Muscle layer of duodenum (tissue), 2 donors: Measurements from ENCODE around the gene SDC1.
"Not testable (repeated sequence)": the region's sequence is repeated elsewhere in the genome, so short reads cannot be mapped to it uniquely, and the experiment has no call there.

ENCODE experiments used
- H3K27ac ChIP-seq: one replicate; pipeline ENCODE4 v1.7.0; 2013; ENCODE audit warnings: mild to moderate bottlenecking, low read length
- H3K27me3 ChIP-seq: one replicate; pipeline ENCODE4 v1.7.0; 2013; ENCODE audit warnings: low read depth, mild to moderate bottlenecking, control low read depth, low read length
- H3K36me3 ChIP-seq, 2 donors: one replicate each; pipeline ENCODE4 v1.7.0; 2013; ENCODE audit warnings: low read length in 2 of 2, control low read depth in 1 of 2, mild to moderate bottlenecking in 1 of 2; ENCODE audit not compliant: insufficient read depth in 2 of 2, control insufficient read depth in 1 of 2
- H3K4me1 ChIP-seq, 2 donors: one replicate each; pipeline ENCODE4 v1.7.0; 2013; ENCODE audit warnings: low read length in 2 of 2, mild to moderate bottlenecking in 2 of 2, control low read depth in 1 of 2, moderate library complexity in 1 of 2; ENCODE audit not compliant: insufficient read depth in 2 of 2, control insufficient read depth in 1 of 2
- H3K4me3 ChIP-seq, 2 donors: one replicate each; pipeline ENCODE4 v1.7.0; 2013; ENCODE audit warnings: low read length in 2 of 2, low read depth in 1 of 2, mild to moderate bottlenecking in 1 of 2
- H3K9me3 ChIP-seq, 2 donors: one replicate each; pipeline ENCODE4 v1.7.0; 2013; ENCODE audit warnings: low read length in 2 of 2, control low read depth in 1 of 2, mild to moderate bottlenecking in 1 of 2; ENCODE audit not compliant: control insufficient read depth in 1 of 2
- donor health status: healthy.

The SDC1 gene

DNA sequence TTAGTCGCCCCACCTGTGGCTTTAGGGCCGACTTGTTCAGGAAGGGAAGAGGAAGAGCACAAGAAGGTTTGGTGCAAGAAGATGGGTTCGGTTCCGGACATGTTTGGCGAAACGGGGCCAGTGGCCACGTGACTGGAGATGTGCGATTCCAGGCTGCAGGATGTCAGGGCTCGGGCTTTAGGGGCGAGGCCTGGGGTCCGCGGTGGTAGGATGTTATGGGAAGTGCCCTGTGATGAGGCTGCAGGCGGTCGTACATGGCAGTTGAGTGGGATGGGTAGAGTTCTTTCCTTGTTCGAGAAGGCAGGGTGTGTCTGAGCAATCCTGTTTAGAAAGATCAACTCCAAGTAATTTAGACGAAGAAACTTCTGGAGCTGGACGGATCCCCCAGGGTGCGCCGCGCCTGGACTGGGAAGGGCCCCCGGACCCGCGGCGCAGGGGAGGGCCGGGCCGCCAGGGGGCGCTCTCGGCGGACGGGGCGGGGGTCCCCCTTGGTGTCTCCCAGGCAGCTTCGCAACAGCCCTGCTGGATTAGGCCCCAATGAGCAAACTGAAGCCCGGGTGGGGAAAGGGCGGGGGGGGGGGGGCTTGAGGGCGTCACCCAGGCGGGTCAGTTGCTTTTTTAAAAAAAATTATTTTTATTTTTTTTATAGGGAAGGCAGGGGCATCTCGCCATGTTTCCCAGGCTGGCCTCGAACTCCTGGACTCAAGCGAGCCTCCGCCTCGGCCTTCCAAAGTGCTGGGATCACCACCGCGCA, 17.2 kb upstream of the SDC1 start:
- H3K27ac ChIP-seq = no peak overlapping the region
- H3K4me3 ChIP-seq = no peak overlapping the region
- peaks cover 0 to 7% of the 10 kb centered on the region in 2 donors for H3K4me1 ChIP-seq
- no peaks in the 10 kb centered on the region for H3K9me3 ChIP-seq
- no peaks in the 10 kb centered on the region for H3K27me3 ChIP-seq
- H3K36me3 ChIP-seq = peaks cover under 1 to 5% of the 10 kb centered on the region in 2 donors

DNA sequence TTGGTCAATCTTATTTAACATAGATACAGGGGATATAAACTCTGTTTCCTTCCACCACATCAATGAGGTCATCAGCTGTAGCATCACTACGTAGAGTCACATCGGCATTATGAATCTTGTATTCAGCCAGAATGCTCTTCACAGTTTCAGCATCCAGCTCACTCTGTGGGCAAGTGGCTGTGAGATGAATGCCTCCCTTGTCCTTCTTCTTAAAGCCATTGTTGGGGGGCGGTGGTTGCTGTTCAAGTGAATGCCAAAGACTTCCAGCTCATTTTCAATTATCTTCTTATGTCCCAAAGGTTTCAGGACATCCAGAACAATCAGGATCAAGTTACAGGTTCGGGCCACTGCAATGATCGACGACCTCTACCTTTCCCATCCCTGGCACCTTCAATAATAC, 15.4 kb upstream of the SDC1 start:
- not testable (repeated sequence) for H3K27ac ChIP-seq, H3K27me3 ChIP-seq, H3K9me3 ChIP-seq, H3K4me3 ChIP-seq, H3K36me3 ChIP-seq, H3K4me1 ChIP-seq

DNA sequence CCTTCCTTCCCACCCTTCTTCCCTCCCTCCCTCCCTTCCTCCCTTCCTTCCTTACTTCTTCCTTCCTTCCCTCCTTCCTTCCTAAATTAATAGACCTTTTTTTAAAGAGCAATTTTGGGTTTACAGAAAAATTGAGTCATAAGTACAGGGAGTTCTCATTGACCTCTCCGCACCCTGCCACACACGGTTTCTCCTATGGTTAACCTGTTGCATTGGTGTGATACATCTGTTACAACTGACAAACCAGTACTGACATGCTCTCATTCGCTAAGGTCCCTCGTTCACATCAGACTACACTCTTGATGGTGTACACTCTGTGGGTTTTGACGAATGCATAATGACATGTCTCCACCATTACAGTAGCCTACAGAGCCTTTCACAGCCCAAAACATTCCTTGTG, 11.6 kb upstream of the SDC1 start:
- Histone ChIP-seq H3K27ac (no peak overlapping the region), H3K4me3 (no peak overlapping the region), H3K36me3 (no peaks in the 10 kb centered on the region), H3K27me3 (no peaks in the 10 kb centered on the region), H3K4me1 (no peaks in the 10 kb centered on the region), H3K9me3 (no peaks in the 10 kb centered on the region)

DNA sequence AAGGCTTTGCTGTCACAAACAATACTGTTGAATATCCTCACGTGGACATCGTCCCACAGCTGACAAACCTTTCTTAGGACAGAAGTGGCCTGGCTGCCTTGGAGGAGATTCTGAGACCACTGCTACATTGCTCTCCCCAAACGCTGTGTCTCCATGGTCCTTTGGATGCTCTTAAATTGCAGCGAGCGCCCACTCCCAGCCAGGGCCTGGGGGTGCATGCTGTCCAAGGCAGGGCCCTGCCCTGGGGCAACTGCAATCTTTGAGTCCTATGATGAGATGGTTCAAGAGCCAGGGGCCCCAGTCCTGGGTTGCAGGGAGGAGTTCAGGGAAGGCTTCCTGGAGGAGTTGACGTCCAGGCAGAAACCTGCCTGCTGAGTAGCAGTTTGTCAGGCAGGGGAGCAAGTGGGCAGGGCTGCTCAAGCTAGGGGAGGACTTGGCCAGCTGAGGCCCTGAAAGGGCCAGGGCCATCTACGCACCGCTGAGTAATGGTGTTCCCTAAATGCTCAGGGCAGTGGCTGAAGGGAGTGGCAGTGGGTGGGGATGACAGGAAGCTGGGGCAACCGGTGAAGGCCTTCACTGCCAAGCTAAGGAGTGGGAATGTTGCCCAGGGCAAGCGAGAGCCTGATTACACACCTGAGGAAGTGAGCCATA, 10.8 kb upstream of the SDC1 start:
- no peaks in the 10 kb centered on the region for H3K4me1 ChIP-seq
- no peaks in the 10 kb centered on the region for H3K27me3 ChIP-seq
- H3K27ac ChIP-seq = no peak overlapping the region

DNA sequence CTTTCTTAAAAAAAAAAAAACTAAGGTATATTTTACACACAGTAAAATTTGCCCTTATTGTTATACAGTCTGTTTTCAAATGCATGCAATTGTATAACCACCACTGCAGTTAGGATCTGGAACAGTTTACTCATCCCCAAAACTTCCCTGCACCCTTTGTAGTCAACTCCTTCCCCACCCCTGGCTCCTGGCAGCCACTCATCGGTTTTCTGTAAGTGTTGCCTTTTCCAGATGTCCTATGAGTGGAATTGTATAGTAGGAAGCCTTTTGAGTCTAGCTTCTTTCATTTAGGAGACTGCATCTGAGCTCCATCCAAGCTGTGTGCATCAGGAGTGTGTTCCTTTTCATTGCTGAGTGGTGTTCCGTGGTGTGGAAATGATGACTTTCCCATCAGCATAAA, 9.7 kb upstream of the SDC1 start:
- H3K27me3 ChIP-seq, H3K4me1 ChIP-seq: not testable (repeated sequence)

More for the DNA sequence above, 10.8 kb upstream of the SDC1 start:
- Histone ChIP-seq H3K9me3 (no peaks in the 10 kb centered on the region), H3K36me3 (no peaks in the 10 kb centered on the region), H3K4me3 (no peak overlapping the region)

GRCh38 chr2:20232837-20233207, 7.9 kb upstream of the SDC1 start:
- H3K27ac ChIP-seq = no peak overlapping the region
- H3K36me3 ChIP-seq = no peaks in the 10 kb centered on the region
- H3K4me3 ChIP-seq = no peak overlapping the region
- H3K27me3 ChIP-seq = no peaks in the 10 kb centered on the region
- no peaks in the 10 kb centered on the region for H3K4me1 ChIP-seq
- H3K9me3 ChIP-seq = no peaks in the 10 kb centered on the region

More for the DNA sequence above, 9.7 kb upstream of the SDC1 start:
- not testable (repeated sequence) for H3K36me3 ChIP-seq, H3K4me3 ChIP-seq, H3K27ac ChIP-seq, H3K9me3 ChIP-seq

DNA sequence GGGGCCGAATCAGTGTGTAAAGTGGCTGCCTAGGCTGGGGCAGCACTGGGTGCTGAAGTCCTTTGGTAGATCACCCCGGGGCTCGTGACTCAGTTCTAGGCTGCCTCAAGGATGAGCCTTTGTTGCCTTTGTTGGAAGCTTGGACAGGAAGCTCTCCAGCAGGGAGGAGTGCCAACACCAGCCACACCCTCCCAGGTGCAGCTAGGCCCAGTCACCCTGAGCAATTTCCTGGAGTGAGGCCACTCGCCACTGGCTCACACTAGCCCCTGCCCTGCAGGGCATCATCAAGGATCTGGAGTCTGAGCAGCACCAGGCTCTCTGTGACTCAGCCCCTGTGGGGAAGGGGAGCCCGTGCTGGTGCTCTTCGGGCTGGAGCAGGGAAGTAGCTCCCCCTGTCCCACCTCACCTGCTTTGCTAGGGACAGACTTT, 6.7 kb upstream of the SDC1 start:
- Histone ChIP-seq H3K36me3 (no peaks in the 10 kb centered on the region), H3K4me3 (no peak overlapping the region), H3K27me3 (no peaks in the 10 kb centered on the region), H3K9me3 (no peaks in the 10 kb centered on the region), H3K27ac (no peak overlapping the region), H3K4me1 (no peaks in the 10 kb centered on the region)

DNA sequence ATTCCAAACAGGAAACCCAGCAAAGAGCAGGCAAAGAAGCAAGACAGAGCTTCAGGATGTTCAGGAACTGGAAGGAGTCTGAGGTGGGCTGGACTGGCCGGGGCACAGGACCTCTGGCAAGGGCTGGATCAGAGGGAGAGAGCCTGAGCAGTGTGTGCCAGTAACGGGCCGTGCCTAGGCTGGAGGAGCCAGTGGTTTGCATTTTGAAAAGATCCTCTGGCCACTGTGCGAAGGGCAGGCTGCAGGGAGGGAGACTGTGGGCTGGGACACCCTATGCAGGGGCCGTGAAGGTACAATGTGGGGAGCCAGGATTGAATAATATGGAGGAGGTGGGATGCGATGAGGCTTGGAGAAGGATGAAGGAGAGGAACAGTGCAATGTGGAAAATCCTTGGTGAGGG, 6.2 kb upstream of the SDC1 start:
- Histone ChIP-seq H3K9me3 (no peaks in the 10 kb centered on the region), H3K36me3 (no peaks in the 10 kb centered on the region), H3K27ac (no peak overlapping the region), H3K27me3 (peaks cover 3% of the 10 kb centered on the region), H3K4me1 (peaks cover 0 to under 1% of the 10 kb centered on the region in 2 donors), H3K4me3 (no peak overlapping the region)

DNA sequence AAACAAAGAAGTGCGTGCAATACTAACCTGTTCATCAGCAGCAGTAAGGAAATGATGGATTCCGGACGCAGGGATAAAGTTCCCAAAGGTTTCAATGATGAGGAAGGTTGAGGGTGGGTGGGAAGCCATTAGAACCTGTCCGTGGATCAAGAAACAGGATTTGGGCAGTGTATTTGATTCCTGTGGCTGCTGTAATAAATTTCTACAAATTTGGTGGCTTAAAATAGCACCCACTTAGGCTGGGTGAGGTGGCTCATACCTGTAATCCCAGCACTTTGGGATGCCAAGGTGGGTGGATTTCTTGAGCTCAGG, 5.1 kb upstream of the SDC1 start:
- no peaks in the 10 kb centered on the region for H3K9me3 ChIP-seq
- no peak overlapping the region for H3K27ac ChIP-seq
- no peak overlapping the region for H3K4me3 ChIP-seq
- H3K36me3 ChIP-seq = no peaks in the 10 kb centered on the region
- peaks cover 6% of the 10 kb centered on the region for H3K27me3 ChIP-seq
- H3K4me1 ChIP-seq = peaks cover 0 to 11% of the 10 kb centered on the region in 2 donors

GRCh38 chr2:20229322-20230113, 4.6 kb upstream of the SDC1 start:
- H3K27ac ChIP-seq = no peak overlapping the region
- peaks cover 6% of the 10 kb centered on the region for H3K27me3 ChIP-seq
- H3K36me3 ChIP-seq = no peaks in the 10 kb centered on the region
- peaks cover 0 to 11% of the 10 kb centered on the region in 2 donors for H3K4me1 ChIP-seq
- no peak overlapping the region for H3K4me3 ChIP-seq
- no peaks in the 10 kb centered on the region for H3K9me3 ChIP-seq

DNA sequence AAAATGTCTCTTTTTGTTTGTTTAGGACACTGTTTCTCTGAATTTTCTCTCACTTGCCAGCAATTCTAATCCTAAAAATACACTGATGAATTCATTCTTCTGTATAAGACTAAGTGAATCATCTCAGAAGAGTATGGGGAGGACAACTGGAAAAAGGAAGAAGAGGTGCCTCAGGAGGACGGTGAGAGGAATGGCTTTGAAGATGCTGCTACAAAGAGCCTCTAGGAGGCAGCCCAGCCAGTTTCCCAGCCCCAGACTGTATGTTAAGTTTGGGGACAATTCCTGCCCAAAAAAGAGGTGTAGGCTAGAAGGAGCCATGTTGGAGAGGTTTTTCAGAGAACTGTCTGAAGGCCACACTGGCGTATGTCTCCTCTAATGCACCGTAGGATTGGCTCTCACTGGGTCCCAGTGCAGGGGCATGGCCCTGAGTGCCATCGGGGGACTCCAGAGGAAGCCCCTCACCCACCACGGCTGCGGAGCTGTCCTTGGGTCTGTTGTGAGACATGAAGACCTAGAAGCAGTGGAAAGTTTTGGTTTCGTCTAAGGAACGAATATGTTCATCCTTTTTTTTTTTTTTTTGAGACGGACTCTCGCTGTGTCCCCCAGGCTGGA, 3.1 kb upstream of the SDC1 start:
- no peak overlapping the region for H3K27ac ChIP-seq
- H3K27me3 ChIP-seq = peaks cover 6% of the 10 kb centered on the region
- H3K9me3 ChIP-seq = no peaks in the 10 kb centered on the region
- H3K4me1 ChIP-seq = peaks cover 0 to 22% of the 10 kb centered on the region in 2 donors
- H3K4me3 ChIP-seq = no peak overlapping the region
- no peaks in the 10 kb centered on the region for H3K36me3 ChIP-seq
